Cortex of kidney (tissue), 1 donor: ENCODE data around the gene ANKRD6.

Experiments
- DNase-seq: peaks from one replicate; lab custom pipeline; 2025; lab: John Stamatoyannopoulos, UW

Gene ANKRD6

DNA sequence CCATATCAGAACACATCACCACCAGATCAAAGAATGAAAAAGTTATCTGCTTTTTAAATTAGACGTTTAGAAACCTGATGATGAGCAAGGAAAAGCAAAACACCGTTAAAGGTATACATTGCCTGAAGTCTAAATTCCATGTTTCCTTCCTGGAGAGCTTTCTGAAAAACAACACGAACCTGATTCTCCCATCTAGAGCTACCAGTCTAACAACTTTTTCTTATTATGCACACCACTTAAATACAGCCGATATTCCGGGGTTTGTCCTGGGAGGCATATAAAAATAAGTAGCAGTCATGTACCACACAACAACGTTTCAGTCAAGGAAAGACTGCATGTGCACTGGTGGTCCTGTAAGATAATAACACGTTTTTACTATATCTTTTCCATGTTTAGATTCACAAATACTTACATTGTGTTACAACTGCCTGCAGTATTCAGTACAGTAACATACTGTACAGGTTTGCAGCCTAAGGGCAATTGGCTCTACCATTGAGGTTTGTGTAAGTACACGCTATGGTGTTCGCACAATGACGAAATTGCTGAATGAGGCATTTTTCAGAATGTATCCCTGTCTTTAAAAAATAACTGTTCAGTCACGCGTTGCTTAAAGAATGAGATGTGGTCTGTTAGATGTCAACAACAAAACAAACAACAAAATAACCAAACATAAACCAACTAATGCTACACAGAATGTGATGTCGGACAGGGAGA lies 224.7 kb downstream of the ANKRD6 start:
- no peak for DNase-seq

DNA sequence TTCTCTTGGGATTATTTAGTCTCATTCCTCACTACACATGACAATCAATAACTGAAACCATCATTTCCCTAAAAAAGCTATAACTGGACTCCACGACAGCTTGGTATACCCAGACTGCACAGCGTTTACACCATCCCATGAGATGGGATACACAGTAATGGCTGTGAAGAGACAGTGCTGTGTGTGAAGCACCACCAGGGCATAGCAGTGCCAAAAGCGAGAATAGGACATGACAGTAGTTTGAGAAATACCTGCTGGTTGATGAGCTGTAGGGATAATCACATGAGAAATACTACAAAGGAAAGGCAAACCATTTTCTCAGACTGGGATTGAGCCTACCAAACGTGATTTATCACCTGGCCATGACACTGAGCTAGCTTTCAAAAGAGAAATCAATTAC lies 228.0 kb downstream of the ANKRD6 start:
- no peak for DNase-seq

DNA sequence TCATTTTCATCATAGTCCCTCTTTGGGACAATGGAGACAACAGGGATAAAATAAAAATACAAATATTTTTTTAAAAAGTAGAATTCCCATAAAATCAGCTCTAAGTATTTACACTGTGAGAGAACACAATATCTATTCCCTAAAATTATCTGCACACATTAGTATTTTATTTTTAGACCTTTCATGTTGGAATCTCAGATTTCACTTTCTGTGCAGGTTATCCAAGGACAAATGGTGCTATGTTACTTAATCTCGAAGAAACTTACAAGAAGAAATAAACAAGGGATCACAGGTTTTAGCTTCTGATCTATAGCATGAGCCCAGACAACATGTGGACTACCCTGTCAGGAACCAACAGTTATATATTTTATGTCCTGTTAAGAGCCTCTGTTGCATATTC lies 228.6 kb downstream of the ANKRD6 start:
- DNase-seq, result no peak

DNA sequence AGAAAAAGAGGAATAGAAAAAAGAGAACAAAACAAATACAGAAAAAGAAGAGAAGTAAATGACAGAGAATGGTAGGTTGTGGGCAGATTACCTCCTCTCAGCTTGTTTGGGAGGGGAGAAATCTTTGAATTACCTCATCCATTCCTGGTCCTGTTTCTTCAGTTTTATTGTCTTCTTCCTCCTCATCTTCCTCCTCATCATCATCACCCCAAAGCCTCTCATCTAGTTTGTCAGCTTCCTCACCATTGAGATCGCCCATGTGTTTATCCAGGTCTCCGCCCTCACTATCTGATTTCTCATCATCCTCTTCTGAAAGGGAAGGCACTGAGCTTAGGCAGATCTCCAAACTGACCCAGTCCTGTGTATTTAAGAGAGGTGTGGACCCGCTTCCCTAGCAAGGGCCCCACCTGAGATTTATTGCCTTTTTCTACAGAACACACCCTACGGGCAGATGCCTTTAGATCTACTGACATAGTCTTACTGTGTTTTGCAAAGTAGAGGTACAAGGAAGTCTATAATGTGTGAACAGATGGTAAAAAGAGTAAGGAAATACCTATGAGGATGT lies 229.8 kb downstream of the ANKRD6 start:
- DNase-seq, result no peak

DNA sequence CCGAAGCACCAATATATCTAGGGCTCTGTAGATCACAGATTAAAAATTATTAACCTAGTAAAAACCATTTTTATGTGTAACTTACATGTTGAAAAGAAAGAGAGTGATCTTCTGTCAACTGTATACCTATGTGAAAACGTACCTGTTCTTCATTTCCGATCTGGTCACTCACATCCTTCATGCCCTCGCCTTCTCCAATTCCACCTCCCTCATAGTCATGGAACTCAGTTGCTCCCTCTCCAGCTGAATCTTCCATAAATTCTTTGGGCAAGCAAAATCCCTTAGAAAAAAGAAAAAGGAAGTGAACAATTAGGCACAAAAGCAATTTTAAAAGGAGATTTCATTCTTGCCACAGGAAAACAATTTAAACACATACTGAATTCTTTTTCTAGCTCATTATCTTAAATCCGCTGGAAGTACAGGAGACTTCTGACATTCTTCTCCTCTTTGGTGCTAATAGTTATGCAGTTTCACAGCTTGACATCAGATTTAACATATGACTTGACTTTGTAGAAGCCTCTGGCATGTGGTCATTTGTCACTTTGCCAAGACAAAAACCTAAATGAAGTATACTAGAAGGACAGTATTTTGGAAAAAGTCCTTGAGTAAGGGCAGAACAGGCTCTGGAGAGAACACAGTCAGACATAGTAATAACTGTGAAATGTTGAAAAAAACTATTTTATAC lies 235.1 kb downstream of the ANKRD6 start:
- no peak for DNase-seq

DNA sequence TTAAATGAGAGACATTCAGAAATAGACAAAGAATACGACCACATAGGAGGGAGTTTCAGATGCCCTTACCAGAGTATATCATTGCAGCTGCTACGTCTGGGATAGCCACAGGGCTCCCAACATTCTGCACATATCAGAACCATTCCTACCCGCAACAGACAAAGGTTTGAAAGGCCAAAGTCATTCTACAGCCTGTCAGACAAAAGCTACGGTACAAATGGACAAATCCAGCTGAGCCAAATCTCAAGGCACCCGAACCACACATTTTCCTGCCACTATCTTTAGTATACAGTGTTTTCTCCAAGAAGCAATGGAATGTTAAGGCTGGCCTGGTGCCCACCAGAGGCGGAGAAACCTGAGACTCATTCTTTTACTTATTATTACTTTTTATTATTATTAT lies 236.1 kb downstream of the ANKRD6 start:
- no peak for DNase-seq

DNA sequence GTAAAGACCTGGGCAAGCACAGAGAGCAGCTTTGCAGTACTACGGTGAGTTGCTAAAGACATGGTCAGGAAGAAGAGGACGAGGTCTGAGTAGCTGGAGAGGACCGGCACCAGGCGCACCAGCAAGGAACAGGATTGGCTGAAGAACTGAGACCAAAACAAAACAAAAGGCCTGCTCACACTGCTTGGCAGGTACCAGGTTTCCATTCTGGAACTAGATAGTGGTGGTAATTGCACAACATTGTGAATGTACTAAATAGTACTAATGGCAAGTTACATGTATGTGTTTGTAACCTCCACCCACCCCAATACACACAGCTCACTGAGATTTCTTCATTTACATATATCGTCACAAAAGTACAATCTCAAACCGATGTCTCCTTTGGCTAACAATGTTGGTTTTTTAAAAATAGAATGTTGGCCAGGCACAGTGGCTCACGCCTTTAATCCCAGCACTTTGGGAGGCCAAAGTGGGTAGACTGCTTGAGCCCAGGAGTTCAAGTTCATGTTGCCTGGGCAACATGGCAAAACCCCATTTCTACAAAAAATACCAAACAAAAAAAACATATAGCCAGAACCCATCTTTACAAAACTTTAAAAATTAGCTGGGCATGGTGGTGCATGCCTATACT lies 238.1 kb downstream of the ANKRD6 start:
- no peak for DNase-seq

DNA sequence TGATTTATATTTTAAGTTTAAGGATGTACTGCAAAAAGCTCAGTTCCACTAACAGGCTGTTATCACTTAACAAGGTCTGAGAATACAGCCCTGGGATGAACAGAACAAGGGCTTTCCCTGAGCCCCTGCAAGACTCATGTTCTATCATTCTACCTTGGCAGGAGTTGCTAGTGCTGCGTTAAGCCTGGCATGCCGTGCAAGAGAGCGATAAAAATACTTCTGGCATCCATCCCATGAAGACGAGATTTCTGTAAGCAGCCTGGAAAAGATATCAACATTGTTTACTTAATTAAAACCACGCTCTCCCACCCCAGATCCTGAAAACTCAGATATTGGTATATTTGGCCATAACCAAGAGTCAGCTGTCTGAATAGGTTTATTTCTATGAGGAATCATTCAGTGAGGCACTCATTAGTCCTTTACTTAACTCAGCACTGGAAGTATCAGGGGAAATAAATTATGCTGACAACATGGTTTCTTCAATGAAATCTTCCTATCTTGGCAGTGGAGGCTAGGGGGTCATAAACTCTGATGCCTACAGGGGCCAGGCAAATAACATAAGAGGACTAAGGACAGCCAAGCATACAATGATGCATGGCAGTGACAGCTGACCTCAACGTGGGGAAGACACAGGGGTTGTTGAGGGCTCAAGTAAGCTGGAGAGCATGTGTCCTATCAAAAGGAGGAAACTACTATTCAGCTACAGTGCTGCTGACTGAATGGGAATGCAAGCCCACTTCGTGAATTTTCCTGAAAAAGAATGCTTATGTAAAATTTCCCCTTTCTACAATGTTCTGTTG lies 243.2 kb downstream of the ANKRD6 start:
- no peak for DNase-seq

DNA sequence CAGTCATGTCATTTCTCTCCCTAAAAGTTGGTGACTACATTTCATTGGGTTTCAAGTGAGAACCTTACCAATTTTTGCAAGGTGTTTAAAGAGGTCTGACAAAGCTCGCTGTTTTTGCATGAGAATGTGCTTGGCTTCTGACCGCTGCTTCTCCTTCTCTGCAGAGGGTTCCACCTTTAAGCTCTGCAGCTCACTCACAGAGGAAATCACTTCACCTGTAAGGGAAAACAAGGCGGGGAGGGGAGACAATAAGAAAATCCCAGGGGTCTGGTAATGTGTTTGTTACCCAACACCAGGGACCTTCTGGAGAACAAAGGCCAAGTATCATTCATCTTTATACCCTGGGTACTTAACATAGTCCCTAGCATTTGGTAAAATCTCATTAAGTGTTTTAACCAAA lies 245.6 kb downstream of the ANKRD6 start:
- no peak for DNase-seq

DNA sequence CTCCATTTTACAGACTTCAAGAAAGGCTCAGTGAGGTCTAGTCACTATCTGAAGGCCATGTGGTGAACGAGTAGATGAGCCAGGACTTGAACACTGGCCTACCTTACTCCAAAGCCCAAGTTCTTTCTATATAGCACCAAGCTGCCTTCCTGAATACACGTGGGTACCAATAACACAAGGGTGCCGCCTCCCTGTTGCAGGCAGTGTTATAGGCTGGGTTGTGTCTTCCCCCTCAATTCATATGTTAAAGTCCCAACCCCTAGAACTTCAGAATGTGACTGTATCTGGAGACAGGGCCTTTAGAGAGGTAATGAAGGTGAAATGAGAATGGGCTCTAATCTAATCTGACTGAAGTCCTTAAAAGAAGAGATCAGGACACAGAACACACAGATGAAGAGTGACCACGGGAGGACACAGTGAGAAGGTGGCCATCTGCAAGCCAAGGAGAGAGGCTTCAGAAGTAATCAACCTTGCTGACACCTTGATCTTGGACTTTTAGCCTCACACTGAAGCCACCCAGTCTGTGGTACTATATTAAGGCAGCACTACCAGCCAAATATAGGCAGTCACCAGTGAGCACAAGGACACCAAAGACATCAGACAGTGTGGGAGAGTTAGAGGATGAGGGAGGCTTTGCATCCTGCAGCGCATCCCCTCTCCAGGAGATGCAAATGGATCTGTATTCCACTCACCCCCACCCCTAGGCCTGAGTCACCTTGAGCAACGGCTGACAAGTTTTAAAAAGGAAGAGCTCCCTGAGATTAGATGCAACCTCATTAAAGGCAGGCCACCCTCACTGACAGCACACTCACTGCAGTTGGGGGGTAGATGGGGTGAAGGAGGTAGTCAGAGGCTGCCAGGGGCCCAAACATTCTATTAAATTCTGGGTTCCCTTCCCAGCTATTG lies 246.5 kb downstream of the ANKRD6 start:
- DNase-seq, result no peak

DNA sequence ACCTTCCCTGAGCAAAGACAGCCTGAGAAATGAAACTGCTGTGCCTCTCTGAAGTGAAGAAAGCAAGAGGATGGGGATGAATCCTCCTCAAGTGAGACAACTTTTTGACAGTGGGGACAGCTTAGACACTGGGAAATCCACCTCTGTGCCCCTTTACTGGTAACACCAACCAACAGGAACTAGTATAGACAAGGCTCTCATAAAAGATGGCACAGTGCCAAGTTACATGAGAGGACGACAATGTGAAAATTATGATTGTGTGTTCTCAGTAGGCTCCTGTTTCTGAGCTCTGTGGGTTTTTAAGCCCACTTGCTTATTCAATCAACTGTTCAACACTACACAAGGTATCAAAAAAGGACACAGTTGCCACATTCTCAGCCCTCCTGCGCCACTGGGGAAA lies 247.2 kb downstream of the ANKRD6 start:
- no peak for DNase-seq

DNA sequence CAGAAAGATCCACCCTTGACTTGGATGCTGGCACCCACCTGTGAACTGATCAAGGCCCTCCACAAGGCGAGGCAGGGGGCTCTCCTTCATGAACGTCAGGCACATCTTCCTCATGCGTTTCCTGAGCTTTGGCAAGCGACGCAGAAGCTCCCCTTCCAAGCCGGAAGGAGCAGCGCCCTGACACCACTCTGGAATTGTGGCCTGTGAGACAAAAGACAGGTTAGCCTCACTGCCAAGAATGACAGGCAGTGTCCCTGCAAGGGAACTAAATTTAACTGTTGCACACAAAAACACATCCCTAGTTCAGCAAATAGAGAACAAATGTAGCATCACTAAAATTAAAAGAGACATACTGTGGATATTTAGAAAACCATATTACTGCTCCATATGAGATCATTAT lies 247.6 kb downstream of the ANKRD6 start:
- no peak for DNase-seq

DNA sequence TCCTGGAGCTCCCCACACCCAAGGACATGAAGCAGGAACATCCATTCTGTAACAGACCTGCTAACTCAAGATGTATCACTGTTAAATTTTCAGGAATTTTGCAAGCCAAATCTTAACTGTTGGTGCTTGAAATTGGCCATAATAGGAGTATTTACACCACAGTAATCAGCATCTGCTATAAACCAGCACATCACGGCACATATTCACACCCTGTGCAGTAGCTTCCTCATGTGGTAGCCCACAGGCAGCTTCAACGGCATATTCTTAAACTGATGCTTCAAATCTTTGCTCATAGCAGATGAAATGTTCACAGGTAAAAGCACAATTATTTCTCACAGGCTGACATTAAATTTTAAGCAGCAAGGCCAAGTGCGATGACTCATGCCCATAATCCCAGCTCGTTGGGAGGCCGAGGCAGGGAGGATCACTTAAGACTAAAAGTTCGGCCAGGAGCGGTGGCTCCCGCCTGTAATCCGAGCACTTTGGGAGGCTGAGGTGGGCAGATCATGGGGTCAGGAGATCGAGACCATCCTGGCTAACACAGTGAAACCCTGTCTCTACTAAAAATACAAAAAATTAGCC lies 249.1 kb downstream of the ANKRD6 start:
- no peak for DNase-seq

DNA sequence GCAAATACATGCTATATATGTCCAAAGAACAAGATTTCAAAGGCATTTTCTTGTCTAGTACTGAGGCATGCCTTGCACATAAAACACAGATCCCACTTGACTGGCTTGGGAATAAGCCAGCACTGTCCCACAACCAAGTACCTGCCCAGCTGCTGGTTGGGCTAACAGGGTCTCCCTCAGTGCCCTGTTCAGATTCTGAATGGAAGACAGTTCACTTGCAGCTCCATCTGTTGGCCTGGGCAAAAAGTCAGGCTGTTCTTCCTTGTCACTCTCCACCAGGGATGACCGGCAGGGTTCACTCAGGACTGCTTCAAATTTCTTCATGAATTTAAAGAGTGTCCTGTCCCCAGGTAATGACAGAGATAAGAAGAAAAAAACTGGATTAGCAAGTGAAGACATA lies 250.0 kb downstream of the ANKRD6 start:
- DNase-seq, result no peak
